Stimulated activated CD8-positive, alpha-beta memory T cell treated with anti-CD3 and anti-CD28 coated beads, Interleukin-15, amount 100 ng/mL, for 48 hours (primary cell): ENCODE measurements around the gene DUSP23.

Experiments used
- DNase-seq, 2 donors: peaks; one replicate each; pipeline ENCODE4 v3.0.0-alpha.2; 2020; ENCODE audit warnings: low read depth in 2 of 2

The DUSP23 gene

DNA sequence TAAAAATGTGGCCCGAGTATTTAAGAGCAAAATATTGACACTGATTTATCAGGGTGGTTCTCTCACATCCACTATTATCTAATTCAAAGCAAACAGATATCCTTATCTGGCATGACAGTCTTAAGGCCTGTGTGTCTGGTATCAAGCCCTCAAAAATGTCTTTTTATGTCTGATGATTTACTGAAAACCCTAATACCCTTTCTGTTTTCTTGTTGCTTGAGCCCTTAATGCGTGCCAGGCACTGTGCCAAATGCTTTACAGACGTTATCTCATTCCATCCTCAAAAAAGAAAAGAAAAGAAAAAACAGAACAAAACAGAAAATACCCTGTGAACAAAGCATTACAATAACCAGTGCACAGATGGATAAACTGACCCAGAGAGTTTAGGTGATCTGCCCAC is 5.7 kb downstream of the DUSP23 start:
- DNase-seq: no peak

DNA sequence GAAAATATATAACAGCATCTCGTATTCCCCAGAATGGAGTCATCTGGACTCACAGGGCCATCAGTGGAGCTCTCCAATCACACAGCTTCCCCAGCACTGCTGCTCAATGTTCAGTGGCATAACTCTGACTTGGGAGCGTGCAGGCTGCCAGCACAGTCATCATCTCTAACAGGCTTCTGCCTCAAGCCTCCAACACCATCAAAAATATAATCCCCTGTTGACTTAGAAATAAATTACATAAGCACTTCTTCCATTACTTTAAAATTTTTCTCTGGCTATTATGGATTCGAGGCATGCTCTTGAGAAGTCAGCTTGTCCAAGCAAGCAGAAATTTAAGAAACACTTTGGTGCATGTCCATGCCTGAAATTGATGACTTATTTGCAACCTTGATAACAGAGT is 6.2 kb downstream of the DUSP23 start:
- no peak for DNase-seq

DNA sequence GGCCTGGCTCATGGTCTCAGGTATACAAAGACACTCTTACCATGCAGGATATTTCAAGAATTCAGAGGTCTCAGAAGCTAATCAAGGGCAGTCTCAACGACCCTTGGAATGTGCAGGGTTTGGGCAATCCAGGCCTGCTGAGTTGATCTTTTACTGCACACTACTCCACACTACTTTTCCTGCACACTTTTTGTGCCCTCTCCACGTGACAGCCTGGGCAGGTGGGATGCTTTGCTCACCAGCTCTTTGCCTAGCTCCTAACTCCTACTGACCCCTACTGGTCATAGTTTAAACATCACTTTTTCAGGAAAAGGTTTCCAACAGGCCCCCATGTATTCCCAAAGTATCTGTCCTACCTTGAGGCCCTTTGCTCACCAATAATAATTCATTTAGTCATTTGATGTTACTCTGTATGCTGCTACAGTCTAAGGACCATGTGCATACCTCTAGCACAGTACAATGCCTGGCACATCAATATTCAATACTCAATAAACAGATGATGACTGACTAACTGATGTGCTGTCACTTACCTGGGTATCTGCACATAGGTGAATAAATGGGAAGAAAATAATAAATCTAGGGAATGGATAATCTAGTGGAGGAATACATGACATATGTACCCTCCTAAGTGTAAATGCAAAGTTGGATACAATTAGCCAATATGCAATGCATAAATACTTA is 9.6 kb downstream of the DUSP23 start:
- no peak for DNase-seq

DNA sequence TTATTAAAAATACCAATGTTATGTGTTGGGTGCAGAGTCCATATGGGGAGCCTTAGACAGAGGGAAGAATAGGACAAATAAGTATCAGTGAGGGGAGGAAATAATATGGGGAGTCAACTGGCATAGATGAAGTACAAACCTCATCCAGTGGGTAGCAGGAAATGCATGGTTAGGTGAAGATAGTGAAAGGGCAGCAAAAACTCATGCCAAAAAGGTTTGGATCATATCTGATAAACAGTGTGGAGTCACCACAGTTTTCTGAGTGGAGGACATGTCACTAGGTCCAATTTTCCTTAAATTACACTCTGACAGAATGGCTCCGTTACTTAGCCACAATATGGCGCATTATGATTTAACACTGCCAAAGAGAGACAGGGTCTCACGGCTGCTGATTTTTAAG is 10.3 kb downstream of the DUSP23 start:
- DNase-seq: no peak

DNA sequence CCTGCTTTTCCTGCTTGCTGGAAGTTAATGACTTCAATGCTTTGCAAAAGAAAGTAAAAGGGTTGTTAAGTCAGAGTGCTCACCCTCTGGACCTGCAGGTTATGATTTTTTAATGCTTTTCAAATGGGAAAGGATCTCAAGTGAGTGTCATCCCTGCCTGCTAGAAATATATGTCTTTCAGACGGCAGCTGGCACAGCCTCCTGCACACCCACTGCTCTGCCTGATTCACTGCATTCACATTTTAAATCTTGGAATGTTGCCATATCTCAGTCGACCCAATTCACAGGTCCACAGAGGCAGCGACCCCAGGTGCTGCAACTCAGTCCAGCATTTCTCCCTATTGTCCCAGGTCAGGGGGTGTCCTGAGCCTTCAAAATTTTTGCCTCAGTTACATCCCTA is 10.7 kb downstream of the DUSP23 start:
- DNase-seq: no peak

DNA sequence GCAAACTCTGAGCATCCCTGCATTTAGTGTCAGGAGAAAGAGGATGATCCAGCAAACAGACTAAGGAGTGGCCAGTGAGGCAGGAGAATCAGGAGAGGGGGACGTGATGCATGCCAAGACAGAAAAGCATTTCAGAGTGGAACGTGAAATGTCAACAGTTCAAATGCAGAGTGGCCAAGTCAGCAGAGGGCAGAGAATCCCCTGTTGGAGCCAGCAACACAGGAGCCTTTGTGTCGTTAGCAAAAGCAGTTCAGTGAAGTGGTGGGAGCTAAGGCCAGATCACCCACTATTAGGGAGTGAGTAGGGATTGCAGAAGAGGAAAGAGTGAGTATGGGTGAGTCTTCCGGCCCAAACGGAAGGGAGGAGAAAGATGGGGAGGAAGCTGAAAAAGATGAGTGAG is 14.8 kb downstream of the DUSP23 start:
- DNase-seq: no peak

DNA sequence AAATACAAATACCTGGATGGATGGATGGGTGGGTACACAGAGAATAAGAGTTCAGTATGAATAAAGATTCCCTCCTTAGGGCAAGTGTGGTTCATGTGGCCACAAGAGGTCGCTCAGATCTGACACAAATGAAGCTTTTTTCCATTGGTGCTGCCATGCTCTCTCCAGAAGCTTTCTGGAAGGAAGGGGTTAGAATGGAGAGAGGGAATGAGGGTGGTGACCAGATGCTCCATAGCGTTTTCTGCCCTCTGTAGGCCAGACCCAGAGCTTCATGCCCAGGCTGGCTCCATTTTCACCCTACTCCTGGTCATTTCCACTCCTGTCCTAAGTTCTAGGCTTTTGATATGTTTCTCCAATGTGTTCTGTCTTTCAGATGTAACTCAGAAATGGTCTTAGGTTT is 18.1 kb downstream of the DUSP23 start:
- peak in 1 of 2 donors; percentile 12 for DNase-seq

DNA sequence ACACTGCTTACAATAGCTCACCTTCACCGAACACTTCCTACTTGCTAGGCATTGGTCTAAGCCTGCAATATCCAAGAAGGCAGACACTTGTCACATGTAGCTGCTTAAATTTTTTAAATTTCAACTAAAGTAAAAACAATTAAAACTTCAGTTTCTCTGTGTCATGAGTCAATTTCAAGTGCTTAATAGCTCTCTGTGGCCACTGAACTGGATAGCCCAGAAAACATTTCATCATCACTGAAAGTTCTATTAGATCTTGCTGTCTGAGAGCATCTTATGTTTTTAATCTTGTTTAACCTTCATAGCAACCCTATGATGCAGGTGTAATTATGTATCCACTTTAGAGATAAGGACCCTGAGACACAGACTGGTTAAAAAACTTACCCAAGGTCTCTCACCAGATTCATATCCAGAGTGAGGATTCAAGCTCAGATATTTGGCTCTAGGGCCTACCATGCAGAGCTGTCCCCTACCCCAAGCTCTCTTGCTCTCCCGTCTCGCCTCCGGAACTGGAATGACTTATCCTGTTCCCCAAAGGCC is 18.8 kb downstream of the DUSP23 start:
- no peak for DNase-seq

DNA sequence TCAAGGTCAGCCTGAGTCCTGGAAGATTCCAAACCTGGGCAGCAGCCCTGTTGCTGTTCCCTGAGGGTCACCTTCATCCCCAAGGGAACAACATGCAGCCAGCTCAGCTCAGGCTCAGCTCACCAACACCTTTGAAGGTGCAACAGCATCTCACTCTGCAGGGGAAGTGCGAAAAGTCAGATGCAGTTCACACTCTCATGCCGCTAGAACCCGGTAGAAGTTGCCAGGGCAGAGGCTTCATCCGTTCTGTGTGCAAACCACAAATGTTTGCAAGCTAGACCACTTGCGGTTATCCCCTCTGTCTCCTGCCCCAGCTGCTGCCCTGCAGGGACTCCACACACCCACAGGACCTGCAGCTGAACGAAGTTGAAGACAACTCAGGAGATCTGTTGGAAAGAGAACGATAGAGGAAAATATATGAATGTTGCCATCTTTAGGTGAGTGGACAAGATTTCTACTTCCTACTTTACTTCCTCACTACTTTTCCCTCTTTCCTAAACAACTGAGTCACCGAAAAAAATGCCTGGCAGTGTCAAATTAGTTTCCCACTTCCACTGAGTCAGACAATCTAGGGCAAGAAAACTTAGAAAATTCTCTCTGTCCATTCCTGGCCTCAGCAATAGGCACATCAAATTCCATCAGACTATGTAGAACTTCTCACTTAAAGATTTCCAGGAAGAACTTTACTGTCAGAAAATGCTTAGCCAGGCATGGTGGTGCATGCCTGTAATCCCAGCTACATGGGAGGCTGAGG is 19.6 kb downstream of the DUSP23 start:
- DNase-seq: peak in 1 of 2 donors; percentile 19

DNA sequence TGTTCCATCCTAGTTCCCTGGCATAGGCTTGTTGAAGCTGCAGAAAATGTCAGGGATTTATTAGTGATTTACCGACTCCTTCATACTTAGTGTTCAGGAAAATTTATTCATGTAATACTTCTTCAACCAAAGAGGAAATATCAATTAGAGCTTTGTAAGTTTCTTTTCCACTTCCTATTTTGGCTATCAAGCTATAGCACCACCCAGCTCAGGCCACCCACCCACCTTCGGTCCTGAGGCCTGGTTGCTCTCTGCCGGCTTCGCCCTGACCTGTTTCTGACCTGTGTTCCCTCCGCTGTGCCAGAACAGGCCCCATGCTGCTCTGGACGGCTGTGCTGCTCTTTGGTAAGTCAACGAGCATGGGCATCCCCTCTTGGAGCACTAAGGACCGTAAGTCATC is 21.3 kb downstream of the DUSP23 start, which contains the start of gene FCRL6:
FCRL6 (plus strand) TSS at position 250 of the 400 bp plus-strand sequence; CDS start at position 315, 65 bp downstream.
- no peak for DNase-seq

DNA sequence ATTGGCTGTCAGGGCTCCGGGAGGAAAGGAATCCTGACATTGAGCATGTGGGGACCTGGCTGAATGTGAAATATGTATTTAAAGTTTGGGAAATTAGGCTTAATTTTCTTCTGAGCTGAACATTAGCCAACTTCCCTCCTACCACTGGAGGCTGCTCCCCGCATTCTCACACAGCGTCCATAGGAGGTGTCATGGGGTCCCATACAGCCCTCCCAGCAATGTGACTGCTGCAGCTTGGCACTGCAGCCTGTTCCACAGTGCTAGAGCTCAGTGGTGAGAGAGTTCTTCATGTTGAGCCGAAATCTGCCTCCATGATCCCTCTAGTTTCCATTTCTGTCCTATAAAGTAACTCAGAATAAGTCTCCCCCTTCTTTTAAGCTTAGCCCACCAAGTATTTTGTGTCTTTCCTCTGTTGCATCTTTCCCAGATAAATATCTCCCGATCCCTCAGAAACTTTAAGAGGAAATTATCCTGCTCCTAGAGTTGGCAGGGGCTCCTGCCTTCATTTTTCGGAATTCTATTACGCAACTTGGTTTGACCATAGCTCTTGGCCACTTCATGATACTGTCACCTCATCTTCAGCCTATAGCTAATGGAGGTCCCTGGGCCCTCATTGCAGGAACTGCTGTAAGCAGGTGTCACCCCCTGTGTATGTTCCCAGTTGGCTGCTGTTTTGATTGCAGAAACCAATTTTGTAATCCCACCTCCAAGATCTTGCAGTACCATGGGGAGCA is 23.4 kb downstream of the DUSP23 start:
- DNase-seq: no peak

DNA sequence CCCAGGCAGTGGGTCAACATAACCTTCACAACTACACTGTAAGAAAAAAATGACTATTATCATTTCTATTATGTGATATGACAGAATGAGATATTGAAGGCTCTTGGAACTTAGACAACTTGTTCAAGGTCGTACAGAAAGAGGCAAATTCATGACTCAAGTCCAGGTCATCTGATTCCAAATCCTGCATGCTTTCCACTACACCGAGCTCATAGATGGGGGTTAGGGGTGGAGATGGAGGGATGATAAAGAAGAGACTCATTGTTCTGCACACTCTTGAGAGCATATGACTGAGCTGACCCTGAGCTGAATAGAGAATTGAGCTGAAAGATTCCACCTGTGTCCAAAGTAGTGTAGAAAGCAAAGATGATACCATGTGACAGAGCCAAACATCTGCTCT is 24.2 kb downstream of the DUSP23 start:
- DNase-seq: no peak

DNA sequence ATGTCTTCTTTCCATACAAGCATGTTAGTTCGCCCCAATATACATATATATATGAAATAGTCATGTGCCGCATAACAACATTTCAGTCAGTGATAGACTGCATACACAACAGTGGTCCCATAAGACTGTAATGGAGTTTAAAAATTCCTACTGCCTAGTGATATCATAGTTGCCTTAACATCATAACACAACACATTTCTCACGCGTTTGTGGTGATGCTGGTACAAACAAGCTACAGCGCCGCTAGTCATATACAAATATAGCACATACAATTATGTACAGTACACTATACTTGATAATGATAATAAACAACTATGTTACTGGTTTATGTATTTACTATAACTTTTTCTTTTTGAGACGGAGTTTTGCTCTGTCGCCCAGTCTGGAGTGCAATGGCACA is 35.2 kb downstream of the DUSP23 start:
- DNase-seq: no peak

DNA sequence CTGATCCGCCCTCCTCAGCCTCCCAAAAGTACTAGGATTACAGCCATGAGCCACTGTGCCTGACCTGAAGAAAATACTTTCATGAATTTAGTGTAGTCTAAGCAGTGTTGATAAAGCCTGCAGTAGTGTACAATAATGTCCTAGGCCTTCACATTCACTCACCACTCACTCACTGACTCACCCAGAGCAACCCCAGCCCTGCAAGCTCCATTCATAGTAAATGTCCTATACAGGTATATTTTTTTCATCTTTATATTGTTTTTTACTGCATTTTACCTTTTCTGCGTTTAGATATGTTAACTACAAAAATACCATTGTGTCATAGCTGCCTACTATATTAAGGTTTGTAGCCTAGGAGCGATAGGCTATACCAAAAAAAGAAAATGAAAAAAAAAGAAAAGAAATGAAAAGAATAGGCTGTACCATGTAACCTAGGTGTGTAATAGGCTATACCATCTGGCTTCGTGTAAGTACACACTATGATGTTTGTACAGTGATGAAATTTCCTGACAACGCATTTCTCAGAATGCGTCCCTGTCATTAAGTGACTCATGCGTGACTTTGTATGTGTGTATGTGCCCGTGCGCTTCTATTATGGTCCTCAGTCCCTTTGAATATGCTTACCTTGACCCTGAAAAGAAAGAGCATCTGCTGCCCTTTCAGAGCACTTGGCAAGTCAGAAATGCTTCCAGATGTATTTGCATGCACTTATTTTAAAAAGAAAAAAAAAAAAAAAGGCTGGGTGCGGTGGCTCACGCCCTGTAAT is 36.7 kb downstream of the DUSP23 start:
- DNase-seq: no peak

DNA sequence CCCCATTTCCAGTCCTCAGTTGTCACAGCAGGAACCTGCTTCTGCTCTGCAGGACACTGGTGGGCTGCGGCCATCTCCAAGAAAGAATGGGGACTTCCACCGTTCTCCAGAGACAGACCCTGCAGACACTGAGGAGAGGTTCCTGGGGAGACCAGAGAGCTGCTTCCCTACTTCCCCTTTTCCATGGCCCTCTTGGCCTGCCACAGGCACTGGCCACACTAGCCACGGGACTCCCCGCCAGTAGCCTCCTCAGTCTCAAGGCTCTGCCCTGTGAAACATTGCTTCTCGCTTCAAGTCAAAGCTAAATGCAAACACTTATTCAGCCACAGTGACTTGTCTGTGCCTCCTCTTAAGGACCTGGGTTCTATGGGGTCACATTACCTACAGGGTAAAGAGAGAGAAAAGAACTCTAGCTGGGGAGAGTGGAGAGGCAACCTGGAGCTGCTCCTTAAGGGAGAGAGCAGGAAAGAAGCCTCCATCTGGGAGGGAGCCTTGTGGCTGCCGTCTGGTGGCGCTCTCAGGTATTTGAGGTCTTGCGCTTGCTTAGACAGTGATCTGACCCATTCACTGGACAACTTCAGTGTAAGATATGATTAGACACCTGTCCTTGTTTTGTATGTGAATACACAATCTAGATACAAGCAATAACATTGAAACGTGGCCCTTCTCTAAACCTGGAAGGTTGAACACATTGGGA is 40.6 kb downstream of the DUSP23 start:
- DNase-seq: no peak

DNA sequence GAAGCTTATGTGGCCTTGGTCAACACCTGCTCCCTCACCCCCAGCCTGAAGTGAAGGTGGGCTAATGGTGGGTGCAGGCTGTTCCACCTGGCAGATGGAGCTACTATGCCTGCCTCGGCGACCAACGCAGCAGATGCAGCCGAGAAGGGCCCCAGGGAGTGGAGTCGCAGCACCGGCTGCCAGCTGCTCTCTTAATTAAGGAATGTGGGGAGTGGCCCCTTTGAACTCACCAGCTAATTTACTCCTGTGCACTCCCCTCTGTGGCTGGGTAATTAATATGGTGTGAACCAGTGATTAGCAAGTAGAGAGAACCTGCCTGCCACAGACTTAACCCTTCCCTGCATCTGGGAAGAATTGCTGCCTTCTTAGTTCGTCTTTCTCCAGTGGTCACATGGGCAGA is 42.6 kb downstream of the DUSP23 start:
- DNase-seq: no peak

DNA sequence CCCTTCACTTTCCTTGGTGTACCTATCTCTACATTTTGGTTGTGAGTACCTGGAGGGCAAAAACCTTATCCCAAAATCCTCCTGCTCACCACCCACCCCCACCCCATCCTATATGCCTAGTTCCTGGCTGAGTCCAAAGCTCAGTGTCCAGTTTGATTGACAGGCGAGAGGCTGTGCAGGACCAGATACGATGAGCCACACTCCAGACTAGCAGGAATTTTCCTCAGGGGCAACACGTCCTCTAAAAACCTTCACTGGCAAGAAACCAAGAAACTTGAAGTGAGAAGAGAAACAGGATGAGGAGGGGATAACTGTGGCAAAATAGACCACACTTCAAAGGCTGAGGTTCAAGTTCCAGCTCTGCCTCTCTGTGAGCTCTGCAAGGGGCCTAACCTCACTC is 44.8 kb downstream of the DUSP23 start:
- no peak for DNase-seq

DNA sequence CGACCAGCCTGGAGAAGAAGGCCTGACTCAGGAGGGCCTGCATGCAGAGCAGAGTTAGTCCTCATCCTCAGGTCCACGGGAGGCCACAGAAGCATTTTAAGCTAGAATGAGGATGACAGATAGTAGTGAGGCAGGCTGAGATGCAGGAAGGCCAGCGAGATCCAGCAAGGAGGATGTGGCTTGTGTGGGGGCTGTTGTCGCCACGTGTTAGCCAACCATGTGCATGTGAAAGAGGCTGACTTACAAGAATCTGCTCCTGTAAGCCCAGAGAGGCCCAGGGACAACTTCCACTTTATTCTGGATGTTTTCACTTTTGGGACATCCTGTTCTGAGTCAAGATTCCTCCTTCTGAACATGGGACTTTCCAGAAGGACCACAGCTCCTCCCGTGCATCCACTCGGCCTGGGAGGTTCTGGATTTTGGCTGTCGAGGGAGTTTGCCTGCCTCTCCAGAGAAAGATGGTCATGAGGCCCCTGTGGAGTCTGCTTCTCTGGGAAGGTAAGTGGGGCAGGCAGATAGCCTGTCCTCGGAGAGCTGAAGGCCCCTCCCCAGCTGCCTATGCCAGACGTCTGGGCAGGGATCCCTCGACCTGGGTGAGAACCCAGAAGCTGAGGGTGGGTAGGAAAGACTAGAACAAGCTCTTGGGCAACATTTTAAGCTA is 45.8 kb downstream of the DUSP23 start, which contains the start of gene SLAMF8:
SLAMF8 (plus strand) TSS at position 433 of the 661 bp plus-strand sequence; CDS start at position 459, 26 bp downstream.
- peak; percentile 54 to 58 for DNase-seq

DNA sequence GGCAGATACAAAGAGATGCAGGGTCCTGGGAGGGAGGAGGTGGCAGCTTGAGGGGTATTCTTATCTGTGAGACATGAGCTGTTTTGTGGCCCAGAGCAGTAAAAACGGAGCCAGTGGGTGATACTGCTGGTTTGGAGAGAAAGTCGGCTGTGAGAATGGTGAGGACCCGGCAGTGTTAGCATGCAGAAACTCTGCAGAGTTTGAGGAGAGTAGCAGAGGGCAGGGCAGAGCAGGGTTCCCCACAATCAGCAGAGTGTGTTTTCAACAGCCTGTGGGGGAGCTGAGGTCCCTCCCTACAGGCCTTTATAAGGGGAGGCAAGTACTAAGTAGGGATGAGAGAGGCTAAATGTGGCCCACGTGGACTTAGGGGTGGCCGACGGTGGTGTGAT is 46.3 kb downstream of the DUSP23 start:
- DNase-seq: no peak

DNA sequence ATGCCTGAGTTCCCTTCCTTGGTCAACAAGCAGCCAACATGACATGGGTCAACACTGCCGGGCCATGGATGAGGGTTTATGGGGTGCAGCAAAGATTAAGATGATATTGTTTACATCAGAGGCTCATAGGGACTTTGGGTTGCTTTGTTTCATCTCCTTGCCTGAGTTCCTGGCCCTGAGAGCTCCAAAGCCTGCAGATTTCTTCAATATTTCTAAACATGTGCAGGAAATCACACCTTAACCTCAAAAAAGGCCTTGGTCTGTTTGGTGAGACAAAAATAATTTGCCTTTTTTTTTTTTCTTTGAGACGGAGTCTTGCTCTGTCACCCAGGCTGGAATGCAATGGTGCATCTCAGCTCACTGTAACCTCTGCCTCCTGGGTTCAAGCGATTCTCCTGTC is 46.8 kb downstream of the DUSP23 start:
- no peak for DNase-seq
